Right ventricle myocardium superior (tissue), 1 donor: ENCODE data around the gene OR2A1. TPM values are rescaled to one million over a fixed set of nuclear protein-coding genes. Genes with fewer than 3 reads are reported as not detected.
A peak's percentile ranks its signal among the peaks of the same experiment; 100 is the strongest.
"Not testable (repeated sequence)": the region's sequence is repeated elsewhere in the genome, so short reads cannot be mapped to it uniquely, and the experiment has no call there.

Experiments
- ATAC-seq: fragments of 200-7000 bp; cut with Tn5 transposase; one replicate; pipeline ENCODE4 v1.9.1; 2020; ENCODE audit warnings: mild to moderate bottlenecking; ENCODE audit not compliant: poor library complexity
- DNase-seq: peaks from one replicate; pipeline ENCODE4 v3.0.0-alpha.2; 2020
- intact Hi-C: fragments of 100-400 bp; cut with DNase I; formaldehyde crosslinking; loops from one replicate; pipeline ENCODE4 v1.11.2; 2022
- long read RNA-seq: library from polyadenylated mRNA; unstranded; transcript quantifications from one replicate; pipeline ENCODE4 v2.0.0, GENCODE V29; 2021
- total RNA-seq: library from RNA; stranded (reverse); fragmentation: NEBNext Ultra II Directional; extraction: Animal tissue kit (Norgen Biotek cat#: 25700); gene quantifications from one replicate; pipeline ENCODE4 v1.2.1, GENCODE V29; 2021
- donor health status: DM: no; HTN: yes; CAD: no; lungs with severe emphysema.

The OR2A1 gene
- total RNA-seq = not detected
- long read RNA-seq = 0 reads

GRCh38 chr7:144311872-144312469, at the start of gene OR2A1:
OR2A1 (plus strand) TSS chr7:144312419; CDS start chr7:144318125, 5,706 bp downstream.
- ATAC-seq, intact Hi-C loops: not testable (repeated sequence)

GRCh38 chr7:144264692-144265091, 47.5 kb upstream of the OR2A1 start, which contains the start of gene OR2A7:
OR2A7 (minus strand) TSS chr7:144264792; CDS start chr7:144259628, 5,164 bp downstream.
- DNase-seq, intact Hi-C loops, ATAC-seq: not testable (repeated sequence)

More at GRCh38 chr7:144311872-144312469, at the start of gene OR2A1:
- not testable (repeated sequence) for DNase-seq

GRCh38 chr7:144269188-144269587, 43.0 kb upstream of the OR2A1 start, which contains the start of gene CTAGE8:
CTAGE8 (minus strand) TSS chr7:144269288; CDS start chr7:144269250, 38 bp downstream.
- ATAC-seq, DNase-seq, intact Hi-C loops: not testable (repeated sequence)

- DNase-seq = peak; percentile 16
- ATAC-seq, intact Hi-C loops: not testable (repeated sequence)
These were observed 36.9 kb upstream of the OR2A1 start for GRCh38 chr7:144275281-144275680.

- intact Hi-C loops, ATAC-seq, DNase-seq: not testable (repeated sequence)
These were observed 32.2 kb upstream of the OR2A1 start for GRCh38 chr7:144280010-144280409.

GRCh38 chr7:144281981-144282380, 30.2 kb upstream of the OR2A1 start:
- ATAC-seq, intact Hi-C loops, DNase-seq: not testable (repeated sequence)

GRCh38 chr7:144282490-144282889, 29.7 kb upstream of the OR2A1 start:
- intact Hi-C loops = not testable (repeated sequence)
- peak; percentile 21 for DNase-seq

GRCh38 chr7:144283716-144284115, 28.5 kb upstream of the OR2A1 start:
- intact Hi-C loops, DNase-seq, ATAC-seq: not testable (repeated sequence)

More at GRCh38 chr7:144282490-144282889, 29.7 kb upstream of the OR2A1 start:
- not testable (repeated sequence) for ATAC-seq

- intact Hi-C loops, DNase-seq, ATAC-seq: not testable (repeated sequence)
These were observed 24.9 kb upstream of the OR2A1 start for GRCh38 chr7:144287171-144287784.

GRCh38 chr7:144291607-144292006, 20.6 kb upstream of the OR2A1 start:
- ATAC-seq, intact Hi-C loops: not testable (repeated sequence)

GRCh38 chr7:144292384-144293161, 19.6 kb upstream of the OR2A1 start:
- intact Hi-C loops, ATAC-seq, DNase-seq: not testable (repeated sequence)

More at GRCh38 chr7:144291607-144292006, 20.6 kb upstream of the OR2A1 start:
- DNase-seq = not testable (repeated sequence)

- DNase-seq, intact Hi-C loops: not testable (repeated sequence)
- ATAC-seq = peak; percentile 97
These were observed 18.3 kb upstream of the OR2A1 start for GRCh38 chr7:144293794-144294499.

GRCh38 chr7:144302578-144303303, 9.5 kb upstream of the OR2A1 start:
- DNase-seq, ATAC-seq, intact Hi-C loops: not testable (repeated sequence)

- DNase-seq, ATAC-seq, intact Hi-C loops: not testable (repeated sequence)
These were observed 8.6 kb upstream of the OR2A1 start for GRCh38 chr7:144303607-144304006.

- ATAC-seq, DNase-seq, intact Hi-C loops: not testable (repeated sequence)
These were observed 7.1 kb upstream of the OR2A1 start for GRCh38 chr7:144305156-144305555.

- intact Hi-C loops = not testable (repeated sequence)
These were observed 2.5 kb upstream of the OR2A1 start for GRCh38 chr7:144309702-144310101.

GRCh38 chr7:144311218-144311617, 1.0 kb upstream of the OR2A1 start:
- intact Hi-C loops, ATAC-seq, DNase-seq: not testable (repeated sequence)

More at GRCh38 chr7:144309702-144310101, 2.5 kb upstream of the OR2A1 start:
- ATAC-seq = not testable (repeated sequence)
- DNase-seq = peak; percentile 14
